ENCODE results near the gene NEU1.
"Not testable (repeated sequence)": the region's sequence is repeated elsewhere in the genome, so short reads cannot be mapped to it uniquely, and the experiment has no call there.

The NEU1 gene

GRCh38 chr6:31875877-31876276, 13.3 kb upstream of the NEU1 start:
- no peak for DNase-seq

GRCh38 chr6:31874836-31875572, 12.4 kb upstream of the NEU1 start:
- DNase-seq, result no peak

GRCh38 chr6:31874084-31874670, 11.6 kb upstream of the NEU1 start:
- no peak for DNase-seq

GRCh38 chr6:31871046-31871659, 8.5 kb upstream of the NEU1 start:
- DNase-seq, result no peak

- no peak for DNase-seq
These were observed 7.8 kb upstream of the NEU1 start for GRCh38 chr6:31870385-31870921.

- no peak for DNase-seq
These were observed 6.7 kb upstream of the NEU1 start for GRCh38 chr6:31869343-31869742.

GRCh38 chr6:31868658-31868971, 6.0 kb upstream of the NEU1 start:
- DNase-seq, result not testable (repeated sequence)

GRCh38 chr6:31865205-31866118, 2.8 kb upstream of the NEU1 start:
- no peak for DNase-seq

- DNase-seq, result no peak
These were observed 2.2 kb upstream of the NEU1 start for GRCh38 chr6:31864818-31865204.

- not testable (repeated sequence) for DNase-seq
These were observed 1.5 kb upstream of the NEU1 start for GRCh38 chr6:31864123-31864562.

GRCh38 chr6:31861919-31862343, 690 bp downstream of the NEU1 start:
- DNase-seq, result peak in 3 of 58 donors; percentile 1 to 36 (median 18)

GRCh38 chr6:31861150-31861549, 1.5 kb downstream of the NEU1 start:
- no peak for DNase-seq

GRCh38 chr6:31860349-31860748, 2.3 kb downstream of the NEU1 start:
- no peak for DNase-seq

GRCh38 chr6:31859923-31860322, 2.7 kb downstream of the NEU1 start:
- DNase-seq, result no peak

- DNase-seq, result no peak
These were observed 3.9 kb downstream of the NEU1 start for GRCh38 chr6:31858707-31859106.

GRCh38 chr6:31857774-31858173, 4.8 kb downstream of the NEU1 start:
- not testable (repeated sequence) for DNase-seq

- DNase-seq, result not testable (repeated sequence)
These were observed 10.5 kb downstream of the NEU1 start for GRCh38 chr6:31851980-31852718.

- no peak for DNase-seq
These were observed 11.2 kb downstream of the NEU1 start for GRCh38 chr6:31851485-31851832.

GRCh38 chr6:31850765-31851484, 11.7 kb downstream of the NEU1 start:
- no peak for DNase-seq
